HepG2 (cell line): Measurements from ENCODE around the gene CCDC57. TPM values are rescaled to one million over a fixed set of nuclear protein-coding genes. Genes with fewer than 3 reads are reported as not detected.

Experiments
- AGO2 ChIP-seq: fragments of 200-400 bp; formaldehyde crosslinking; optimal IDR thresholded peaks from 2 replicates; pipeline ENCODE3; 2017; ENCODE audit warnings: mild to moderate bottlenecking, low read depth, low read length, moderate library complexity
- IRX3 ChIP-seq: sonication (generic); formaldehyde crosslinking; IDR thresholded peaks from 2 replicates; pipeline ENCODE4 v1.8.1; 2023; ENCODE audit warnings: mild to moderate bottlenecking, low read depth, missing genetic modification reagents, borderline replicate concordance
- MYNN ChIP-seq: sonication (generic); formaldehyde crosslinking; IDR thresholded peaks from 2 replicates; pipeline ENCODE4 v1.4.0; 2020; ENCODE audit warnings: mild to moderate bottlenecking, low read depth, missing genetic modification reagents
- SMARCE1 ChIP-seq: fragments of 450-650 bp; IDR thresholded peaks from 2 replicates; pipeline ENCODE4 v1.6.1; 2017; ENCODE audit warnings: borderline replicate concordance
- ZNF430 ChIP-seq: sonication (generic); formaldehyde crosslinking; IDR thresholded peaks from 2 replicates; pipeline ENCODE4 v1.9.0; 2021; ENCODE audit warnings: mild to moderate bottlenecking, missing genetic modification reagents
- ZNF577 ChIP-seq: sonication (generic); formaldehyde crosslinking; IDR thresholded peaks from 2 replicates; pipeline ENCODE4 v1.4.0; 2020; ENCODE audit warnings: mild to moderate bottlenecking, low read depth, missing genetic modification reagents, borderline replicate concordance
- ZNF598 ChIP-seq: sonication (generic); formaldehyde crosslinking; IDR thresholded peaks from 2 replicates; pipeline ENCODE4 v1.5.1; 2020; ENCODE audit warnings: mild to moderate bottlenecking, missing genetic modification reagents, borderline replicate concordance
- ZNF816 ChIP-seq: sonication (generic); formaldehyde crosslinking; IDR thresholded peaks from 2 replicates; pipeline ENCODE4 v1.8.0; 2022; ENCODE audit warnings: missing genetic modification reagents, mild to moderate bottlenecking, borderline replicate concordance
- polyA plus RNA-seq, 8 experiments: library from polyadenylated mRNA; depleted of rRNA in 3 of 8; stranded (reverse) in 7 of 8; unstranded in 1 of 8; fragments of >200 nt; fragmentation: Illumina TruSeq in 4 of 8; extraction: Trizol in 4 of 8; gene quantifications; 2 replicates each; pipeline versions ENCODE4 v1.2.1 to v1.2.3, GENCODE V29; 2011 to 2016; ENCODE audit warnings: low read depth in 4 of 8, missing spikeins in 1 of 8, mixed read lengths in 1 of 8; ENCODE audit not compliant: insufficient read depth in 1 of 8
- total RNA-seq, 5 experiments: library from RNA; depleted of rRNA; stranded (reverse); fragments of >200 nt; fragmentation: Illumina TruSeq; extraction: Trizol; gene quantifications; 2 replicates each; pipeline ENCODE4 v1.2.3, GENCODE V29; 2016; ENCODE audit warnings: low read depth in 1 of 5
- TF ChIP-seq, protein P1 (sequence below), 2 experiments: sonication (generic) in 1 of 2; formaldehyde crosslinking in 1 of 2; IDR thresholded peaks; 2 replicates each; pipeline versions ENCODE4 v1.4.0 to v1.6.1; 2016 to 2020; ENCODE audit warnings: borderline replicate concordance in 1 of 2, low read depth in 1 of 2, mild to moderate bottlenecking in 1 of 2, missing genetic modification reagents in 1 of 2
- TF ChIP-seq, protein P2 (sequence below): fragments of 450-650 bp; IDR thresholded peaks from 2 replicates; pipeline ENCODE4 v1.6.1; 2017
- TF ChIP-seq, protein P3 (sequence below): sonication (generic); formaldehyde crosslinking; IDR thresholded peaks from 2 replicates; pipeline ENCODE4 v1.8.1; 2023; ENCODE audit warnings: mild to moderate bottlenecking, missing genetic modification reagents
- TF ChIP-seq, protein P4 (sequence below): sonication (generic); formaldehyde crosslinking; IDR thresholded peaks from 2 replicates; pipeline ENCODE4 v1.4.0; 2020; ENCODE audit warnings: mild to moderate bottlenecking, missing genetic modification reagents

The CCDC57 gene
- total and polyA plus RNA-seq, 2 of the 13 experiments (the other 11 are each of a cell fraction or from before 2014, with no cell fraction given): 59.3 to 59.9 TPM

DNA sequence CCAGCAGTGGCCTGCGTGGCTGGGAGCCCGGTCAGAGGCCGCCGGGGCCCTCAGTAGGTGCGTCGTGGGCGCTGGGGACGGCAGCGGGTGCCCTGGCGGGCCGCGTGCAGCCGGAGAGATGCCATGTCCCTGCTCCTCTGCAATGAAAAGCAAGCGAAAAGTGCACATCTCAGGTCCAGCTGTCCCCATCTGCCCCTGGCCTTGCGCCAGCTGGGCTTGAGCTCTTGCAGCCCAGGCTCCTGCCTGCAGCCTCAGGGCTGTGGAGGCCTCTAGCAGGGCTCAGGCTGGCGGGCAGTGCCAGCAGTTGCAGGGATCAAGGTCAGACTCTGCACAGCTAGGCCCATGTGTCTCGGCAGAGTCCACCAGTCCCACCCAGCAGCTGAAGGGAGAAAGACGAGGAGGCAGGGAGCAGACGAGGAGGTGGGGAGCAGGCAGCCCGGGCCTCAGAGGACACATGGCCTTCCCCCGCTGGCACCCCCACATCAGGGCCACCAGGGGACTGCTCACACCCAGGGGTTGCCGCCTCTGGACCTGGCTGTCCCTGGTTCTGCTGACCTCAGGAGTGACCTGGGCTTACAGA is 27.4 kb upstream of the CCDC57 start (continued):
- TF ChIP-seq, protein P1, sequence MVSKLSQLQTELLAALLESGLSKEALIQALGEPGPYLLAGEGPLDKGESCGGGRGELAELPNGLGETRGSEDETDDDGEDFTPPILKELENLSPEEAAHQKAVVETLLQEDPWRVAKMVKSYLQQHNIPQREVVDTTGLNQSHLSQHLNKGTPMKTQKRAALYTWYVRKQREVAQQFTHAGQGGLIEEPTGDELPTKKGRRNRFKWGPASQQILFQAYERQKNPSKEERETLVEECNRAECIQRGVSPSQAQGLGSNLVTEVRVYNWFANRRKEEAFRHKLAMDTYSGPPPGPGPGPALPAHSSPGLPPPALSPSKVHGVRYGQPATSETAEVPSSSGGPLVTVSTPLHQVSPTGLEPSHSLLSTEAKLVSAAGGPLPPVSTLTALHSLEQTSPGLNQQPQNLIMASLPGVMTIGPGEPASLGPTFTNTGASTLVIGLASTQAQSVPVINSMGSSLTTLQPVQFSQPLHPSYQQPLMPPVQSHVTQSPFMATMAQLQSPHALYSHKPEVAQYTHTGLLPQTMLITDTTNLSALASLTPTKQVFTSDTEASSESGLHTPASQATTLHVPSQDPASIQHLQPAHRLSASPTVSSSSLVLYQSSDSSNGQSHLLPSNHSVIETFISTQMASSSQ (IDR thresholded peaks at IDR 0.05; ENCODE audit: low read depth): no peak
- TF ChIP-seq, protein P1 (CRISPR knock-in tag; IDR thresholded peaks at IDR 0.05; ENCODE audit: borderline replicate concordance): peak; percentile 16; the same call in 1 of the 2 replicates
- TF ChIP-seq, protein P2, sequence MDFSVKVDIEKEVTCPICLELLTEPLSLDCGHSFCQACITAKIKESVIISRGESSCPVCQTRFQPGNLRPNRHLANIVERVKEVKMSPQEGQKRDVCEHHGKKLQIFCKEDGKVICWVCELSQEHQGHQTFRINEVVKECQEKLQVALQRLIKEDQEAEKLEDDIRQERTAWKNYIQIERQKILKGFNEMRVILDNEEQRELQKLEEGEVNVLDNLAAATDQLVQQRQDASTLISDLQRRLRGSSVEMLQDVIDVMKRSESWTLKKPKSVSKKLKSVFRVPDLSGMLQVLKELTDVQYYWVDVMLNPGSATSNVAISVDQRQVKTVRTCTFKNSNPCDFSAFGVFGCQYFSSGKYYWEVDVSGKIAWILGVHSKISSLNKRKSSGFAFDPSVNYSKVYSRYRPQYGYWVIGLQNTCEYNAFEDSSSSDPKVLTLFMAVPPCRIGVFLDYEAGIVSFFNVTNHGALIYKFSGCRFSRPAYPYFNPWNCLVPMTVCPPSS: no peak
- TF ChIP-seq MYNN: no peak
- no peak for TF ChIP-seq ZNF577 (CRISPR knock-in tag)
- TF ChIP-seq ZNF598: 0 out of 2 replicates have a peak, but pooled peaks have one; percentile 28
- TF ChIP-seq, protein P3, sequence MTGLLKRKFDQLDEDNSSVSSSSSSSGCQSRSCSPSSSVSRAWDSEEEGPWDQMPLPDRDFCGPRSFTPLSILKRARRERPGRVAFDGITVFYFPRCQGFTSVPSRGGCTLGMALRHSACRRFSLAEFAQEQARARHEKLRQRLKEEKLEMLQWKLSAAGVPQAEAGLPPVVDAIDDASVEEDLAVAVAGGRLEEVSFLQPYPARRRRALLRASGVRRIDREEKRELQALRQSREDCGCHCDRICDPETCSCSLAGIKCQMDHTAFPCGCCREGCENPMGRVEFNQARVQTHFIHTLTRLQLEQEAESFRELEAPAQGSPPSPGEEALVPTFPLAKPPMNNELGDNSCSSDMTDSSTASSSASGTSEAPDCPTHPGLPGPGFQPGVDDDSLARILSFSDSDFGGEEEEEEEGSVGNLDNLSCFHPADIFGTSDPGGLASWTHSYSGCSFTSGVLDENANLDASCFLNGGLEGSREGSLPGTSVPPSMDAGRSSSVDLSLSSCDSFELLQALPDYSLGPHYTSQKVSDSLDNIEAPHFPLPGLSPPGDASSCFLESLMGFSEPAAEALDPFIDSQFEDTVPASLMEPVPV (CRISPR knock-in tag): peak; percentile 44; the same call in 1 of the 2 replicates
- no peak for TF ChIP-seq IRX3
- TF ChIP-seq, protein P4, sequence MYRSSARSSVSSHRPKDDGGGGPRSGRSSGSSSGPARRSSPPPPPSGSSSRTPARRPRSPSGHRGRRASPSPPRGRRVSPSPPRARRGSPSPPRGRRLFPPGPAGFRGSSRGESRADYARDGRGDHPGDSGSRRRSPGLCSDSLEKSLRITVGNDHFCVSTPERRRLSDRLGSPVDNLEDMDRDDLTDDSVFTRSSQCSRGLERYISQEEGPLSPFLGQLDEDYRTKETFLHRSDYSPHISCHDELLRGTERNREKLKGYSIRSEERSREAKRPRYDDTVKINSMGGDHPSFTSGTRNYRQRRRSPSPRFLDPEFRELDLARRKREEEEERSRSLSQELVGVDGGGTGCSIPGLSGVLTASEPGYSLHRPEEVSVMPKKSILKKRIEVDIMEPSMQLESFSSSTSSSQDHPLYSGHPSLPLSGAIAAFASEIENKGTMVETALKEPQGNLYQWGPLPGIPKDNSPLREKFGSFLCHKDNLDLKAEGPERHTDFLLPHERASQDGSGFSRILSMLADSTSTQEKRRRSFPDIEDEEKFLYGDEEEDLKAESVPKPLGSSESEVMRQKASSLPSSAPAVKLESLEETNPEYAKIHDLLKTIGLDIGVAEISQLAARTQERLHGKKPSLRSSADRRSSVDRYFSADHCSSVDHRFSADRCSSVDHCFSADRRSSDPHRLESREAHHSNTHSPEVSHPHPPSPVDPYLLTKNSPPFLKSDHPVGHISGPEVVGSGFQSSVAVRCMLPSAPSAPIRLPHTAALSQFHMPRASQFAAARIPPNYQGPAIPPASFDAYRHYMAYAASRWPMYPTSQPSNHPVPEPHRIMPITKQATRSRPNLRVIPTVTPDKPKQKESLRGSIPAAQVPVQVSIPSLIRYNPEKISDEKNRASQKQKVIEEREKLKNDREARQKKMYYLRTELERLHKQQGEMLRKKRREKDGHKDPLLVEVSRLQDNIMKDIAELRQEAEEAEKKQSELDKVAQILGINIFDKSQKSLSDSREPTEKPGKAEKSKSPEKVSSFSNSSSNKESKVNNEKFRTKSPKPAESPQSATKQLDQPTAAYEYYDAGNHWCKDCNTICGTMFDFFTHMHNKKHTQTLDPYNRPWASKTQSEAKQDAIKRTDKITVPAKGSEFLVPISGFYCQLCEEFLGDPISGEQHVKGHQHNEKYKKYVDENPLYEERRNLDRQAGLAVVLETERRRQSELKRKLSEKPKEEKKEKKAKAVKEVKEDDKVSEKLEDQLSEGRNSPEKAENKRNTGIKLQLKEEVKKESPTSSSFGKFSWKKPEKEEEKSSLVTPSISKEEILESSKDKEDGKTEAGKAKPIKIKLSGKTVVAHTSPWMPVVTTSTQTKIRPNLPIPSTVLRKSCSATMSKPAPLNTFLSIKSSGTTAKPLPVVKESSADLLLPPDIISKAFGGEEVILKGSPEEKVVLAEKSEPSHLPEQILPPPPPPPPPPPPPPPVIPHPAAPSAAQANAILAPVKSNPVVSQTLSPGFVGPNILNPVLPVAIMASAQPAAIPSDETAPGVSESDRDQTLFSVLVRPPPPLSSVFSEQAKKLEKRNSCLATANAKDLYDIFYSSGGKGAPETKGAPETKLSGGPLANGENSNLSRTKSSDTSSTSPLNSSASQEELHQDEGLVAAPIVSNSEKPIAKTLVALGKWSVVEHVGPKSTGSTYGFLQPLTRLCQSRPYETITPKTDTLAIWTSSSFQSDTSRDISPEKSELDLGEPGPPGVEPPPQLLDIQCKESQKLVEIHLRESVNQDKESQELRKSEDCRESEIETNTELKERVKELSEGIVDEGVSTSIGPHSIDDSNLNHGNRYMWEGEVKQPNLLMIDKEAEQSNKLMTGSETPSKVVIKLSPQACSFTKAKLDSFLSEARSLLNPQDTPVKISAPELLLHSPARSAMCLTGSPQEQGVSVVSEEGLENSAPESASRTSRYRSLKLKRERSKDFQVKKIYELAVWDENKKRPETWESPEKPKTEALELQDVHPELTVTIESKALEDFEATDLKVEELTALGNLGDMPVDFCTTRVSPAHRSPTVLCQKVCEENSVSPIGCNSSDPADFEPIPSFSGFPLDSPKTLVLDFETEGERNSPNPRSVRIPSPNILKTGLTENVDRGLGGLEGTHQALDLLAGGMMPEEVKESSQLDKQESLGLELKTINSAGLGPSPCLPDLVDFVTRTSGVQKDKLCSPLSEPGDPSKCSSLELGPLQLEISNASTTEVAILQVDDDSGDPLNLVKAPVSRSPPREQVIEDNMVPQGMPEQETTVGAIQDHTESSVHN (CRISPR knock-in tag): no peak; the same call in none of the 2 replicates
- peak; percentile 99 for TF ChIP-seq AGO2
- TF ChIP-seq SMARCE1: no peak
- 0 out of 2 replicates have a peak, but pooled peaks have one; percentile 72 for TF ChIP-seq ZNF430
- 0 out of 2 replicates have a peak, but pooled peaks have one; percentile 68 for TF ChIP-seq ZNF816
